Smooth muscle cell of the brain vasculature (primary cell): ENCODE measurements around the gene CLEC2D.
A peak's percentile ranks its signal among the peaks of the same experiment; 100 is the strongest.
"Not testable (repeated sequence)": the region's sequence is repeated elsewhere in the genome, so short reads cannot be mapped to it uniquely, and the experiment has no call there.

ENCODE experiments used
- DNase-seq: peaks from one replicate; pipeline ENCODE4 v3.0.0-alpha.2; 2012; ENCODE audit warnings: low read depth, low spot score

Gene CLEC2D, protein sequence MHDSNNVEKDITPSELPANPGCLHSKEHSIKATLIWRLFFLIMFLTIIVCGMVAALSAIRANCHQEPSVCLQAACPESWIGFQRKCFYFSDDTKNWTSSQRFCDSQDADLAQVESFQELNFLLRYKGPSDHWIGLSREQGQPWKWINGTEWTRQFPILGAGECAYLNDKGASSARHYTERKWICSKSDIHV

DNA sequence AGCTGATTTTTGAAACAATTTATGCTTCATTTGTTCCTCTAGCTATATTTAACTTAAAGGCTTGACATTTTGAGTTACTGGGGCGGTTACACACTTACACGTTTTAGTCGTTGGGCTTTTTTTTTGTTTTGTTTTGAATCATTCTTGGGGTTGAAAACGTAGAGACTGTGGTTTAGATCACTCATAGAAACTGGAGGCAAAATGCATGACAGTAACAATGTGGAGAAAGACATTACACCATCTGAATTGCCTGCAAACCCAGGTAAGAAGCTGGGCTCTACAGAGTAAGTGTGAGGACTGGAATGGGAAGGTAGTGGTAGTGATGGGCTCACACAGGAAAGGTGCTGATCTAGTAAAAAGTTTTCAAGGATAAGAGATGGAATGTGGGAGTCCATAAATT lies at the start of gene CLEC2D:
Gene CLEC2D, plus strand, starts transcription at position 180 of the 400 bp plus-strand sequence. Its CDS starts 22 bp downstream, at position 202.
- no peak for DNase-seq

DNA sequence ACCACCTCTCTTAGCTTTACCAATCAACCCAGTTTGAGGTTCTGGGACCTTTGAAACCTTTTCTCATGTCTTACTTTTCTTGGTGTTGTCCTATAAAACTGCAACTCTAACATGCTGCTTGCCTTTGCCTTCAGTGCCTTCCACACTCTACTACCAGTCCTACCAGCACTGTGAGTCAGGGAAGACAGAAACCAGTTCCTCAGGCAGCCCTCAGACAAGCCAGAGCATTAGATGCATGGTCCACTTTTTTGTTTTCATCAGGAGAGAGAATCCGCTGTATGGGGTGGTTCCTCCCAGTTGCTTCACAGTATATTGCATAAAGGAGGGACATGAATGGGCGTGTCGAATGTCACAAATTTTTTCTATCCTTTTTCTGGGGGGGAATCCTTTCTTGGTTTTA lies 44.5 kb upstream of the CLEC2D start:
- DNase-seq = no peak

DNA sequence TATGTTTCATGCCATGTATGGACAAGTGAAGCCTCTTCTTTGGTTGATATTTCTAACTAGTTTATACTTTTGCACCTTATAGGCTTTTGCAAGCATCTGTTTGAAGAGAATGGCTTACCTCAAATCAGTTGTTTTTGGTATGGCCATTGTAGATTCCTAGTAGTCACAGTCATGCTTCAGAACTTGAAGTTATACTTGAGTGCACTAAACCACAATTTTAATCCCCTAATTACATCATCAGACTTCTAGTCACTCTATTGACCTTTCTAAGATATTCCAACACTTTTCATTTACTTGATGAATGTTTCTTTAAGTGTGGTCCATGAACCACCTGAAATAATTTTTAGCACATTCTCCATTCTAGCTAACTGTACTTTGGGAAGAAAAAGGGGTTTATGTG lies 43.2 kb upstream of the CLEC2D start:
- no peak for DNase-seq

DNA sequence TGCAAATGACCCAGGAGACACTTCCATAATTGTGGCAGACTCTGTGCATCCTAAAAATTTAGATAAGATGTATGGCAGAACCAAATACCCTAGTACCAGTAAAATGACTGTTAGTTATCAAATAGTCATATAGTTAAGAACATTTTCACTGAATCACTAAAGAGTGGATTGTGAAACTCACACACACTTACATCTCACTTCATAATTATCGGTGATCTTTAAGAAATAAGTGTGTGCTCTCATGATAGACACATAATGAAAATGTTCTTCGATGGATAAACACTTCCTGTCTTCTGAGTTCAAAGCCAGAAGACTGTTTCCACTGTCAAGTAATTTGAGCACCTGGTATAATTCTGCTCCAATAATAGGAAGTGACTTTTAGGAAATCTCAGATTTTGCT lies 42.7 kb upstream of the CLEC2D start:
- DNase-seq = no peak

DNA sequence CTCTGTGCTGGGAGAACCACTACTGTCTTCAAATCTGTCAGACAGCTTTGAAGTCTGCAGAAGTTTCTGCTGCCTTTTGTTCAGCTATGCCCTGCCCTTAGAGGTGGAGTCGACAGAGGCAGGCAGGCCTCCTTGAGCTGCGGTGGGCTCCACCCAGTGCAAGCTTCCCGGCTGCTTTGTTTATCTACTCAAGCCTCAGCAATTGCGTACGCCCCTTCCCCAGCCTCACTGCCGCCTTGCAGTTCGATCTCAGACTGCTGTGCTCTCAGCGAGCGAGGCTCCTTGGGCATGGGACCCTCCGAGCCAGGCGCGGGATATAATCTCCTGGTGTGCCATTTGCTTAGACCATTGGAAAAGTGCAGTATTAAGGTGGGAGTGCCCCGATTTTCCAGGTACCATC lies 36.7 kb upstream of the CLEC2D start:
- no peak for DNase-seq

DNA sequence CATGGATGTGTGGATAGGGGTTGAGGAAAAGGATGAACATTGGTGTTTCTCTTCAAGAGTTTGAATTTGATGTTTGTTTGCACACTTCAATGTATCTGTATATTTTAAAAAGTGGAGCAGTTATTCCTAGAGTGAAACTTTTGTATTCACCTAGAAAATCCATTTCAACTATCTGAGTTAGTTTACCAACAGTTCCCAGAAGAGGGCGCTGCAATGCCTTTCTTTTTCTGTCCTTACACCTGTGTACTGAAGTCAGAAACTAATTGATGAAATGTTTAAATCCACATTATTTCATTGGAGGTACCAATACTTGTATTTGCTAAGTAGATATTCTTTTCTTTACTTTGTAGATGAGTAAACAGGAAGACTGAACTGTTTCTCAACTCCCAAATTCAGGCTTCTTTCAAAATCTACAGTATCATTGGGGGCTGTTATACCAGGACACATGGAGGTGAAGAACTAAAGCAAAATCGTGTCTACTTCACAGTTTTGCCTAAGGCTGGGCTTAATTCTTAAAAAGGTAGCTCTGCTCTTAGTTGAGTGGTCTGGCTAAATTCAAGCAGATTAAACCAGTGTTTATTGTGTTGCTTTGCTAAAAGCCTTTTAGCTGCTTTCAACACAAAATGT lies 35.2 kb upstream of the CLEC2D start:
- no peak for DNase-seq

DNA sequence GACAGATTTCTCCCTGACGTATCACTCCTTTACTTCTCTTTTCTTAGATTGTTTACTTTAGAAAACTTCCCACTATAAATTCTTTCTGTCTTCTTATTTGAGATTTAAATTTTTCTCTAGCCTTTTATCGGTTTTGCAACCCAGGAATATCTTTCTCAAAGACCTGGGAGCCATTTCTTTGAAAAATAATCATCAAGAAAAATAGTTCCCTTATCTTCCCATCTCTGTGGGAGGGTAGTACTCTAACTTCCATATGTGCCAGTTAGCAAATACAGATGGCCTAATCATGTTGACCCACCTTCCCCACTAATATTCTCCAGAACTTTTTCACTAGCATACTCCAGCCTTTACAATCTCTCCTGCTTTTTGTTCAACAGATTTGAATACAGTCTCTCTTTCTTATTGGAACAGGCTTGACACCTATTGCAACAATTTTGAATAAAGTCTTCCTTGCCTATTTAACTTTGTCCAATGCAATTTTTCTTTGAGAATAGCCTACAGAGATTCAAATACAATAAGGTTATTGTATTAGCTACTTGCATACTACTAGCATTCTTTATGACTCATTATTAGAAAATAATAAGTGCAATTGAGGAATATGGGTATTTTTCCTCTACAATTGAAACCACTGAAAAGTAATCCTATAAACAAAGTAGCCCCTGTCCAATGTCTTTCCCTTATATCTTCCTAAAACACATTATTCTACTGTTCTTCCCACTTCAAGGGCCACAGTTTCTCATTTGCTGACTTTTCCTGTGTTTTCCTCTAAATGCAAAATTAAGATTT lies 34.4 kb upstream of the CLEC2D start:
- no peak for DNase-seq

DNA sequence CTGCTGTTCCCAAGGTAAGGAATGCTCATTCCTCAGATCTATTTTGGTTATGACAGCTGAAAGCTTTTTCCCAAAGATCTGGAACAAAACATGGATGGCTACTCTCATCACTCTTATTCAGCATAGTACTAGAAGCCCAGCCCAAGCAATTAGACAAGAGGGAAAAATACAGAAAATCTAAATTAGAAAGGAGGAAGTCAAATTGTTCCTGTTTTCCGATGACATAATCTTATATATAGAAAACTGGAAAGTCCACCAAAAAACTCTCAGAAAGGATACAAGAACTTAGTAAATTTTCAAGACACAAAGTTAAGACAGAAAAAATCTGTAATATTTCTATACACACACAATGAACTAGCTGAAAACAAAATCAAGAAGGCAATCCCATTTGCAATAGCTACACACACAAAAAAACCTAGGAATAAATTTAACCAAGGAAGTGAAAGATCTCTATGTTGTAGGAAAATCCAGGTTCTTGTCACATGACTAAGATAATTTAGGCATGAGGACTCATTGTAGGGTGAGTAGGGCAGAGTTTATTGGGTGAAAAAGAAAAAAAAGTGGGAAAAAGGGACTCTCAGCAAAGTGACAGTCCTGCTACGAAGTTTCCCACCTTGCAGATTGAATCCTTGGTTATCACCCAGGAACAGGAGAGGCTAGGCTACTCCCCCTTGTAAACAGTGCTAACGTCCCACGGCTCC lies 33.2 kb upstream of the CLEC2D start:
- no peak for DNase-seq

DNA sequence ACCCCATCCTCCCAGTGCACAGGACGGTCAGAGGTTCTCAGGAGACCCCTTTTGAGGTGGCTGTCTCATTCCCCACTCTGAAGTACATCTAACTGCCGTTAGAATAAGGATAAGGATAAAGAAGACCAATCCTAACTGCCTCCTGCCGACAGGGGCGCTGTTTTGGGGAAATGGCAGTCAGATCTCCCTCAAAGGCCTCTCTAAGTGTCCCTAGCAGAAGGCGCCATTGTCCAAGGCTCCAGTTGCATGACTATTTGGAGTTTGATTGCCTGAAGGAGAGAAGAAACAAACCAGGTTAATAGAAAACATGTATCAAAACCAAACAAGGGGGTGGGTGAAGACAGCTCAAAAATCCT lies 32.7 kb upstream of the CLEC2D start:
- no peak for DNase-seq

DNA sequence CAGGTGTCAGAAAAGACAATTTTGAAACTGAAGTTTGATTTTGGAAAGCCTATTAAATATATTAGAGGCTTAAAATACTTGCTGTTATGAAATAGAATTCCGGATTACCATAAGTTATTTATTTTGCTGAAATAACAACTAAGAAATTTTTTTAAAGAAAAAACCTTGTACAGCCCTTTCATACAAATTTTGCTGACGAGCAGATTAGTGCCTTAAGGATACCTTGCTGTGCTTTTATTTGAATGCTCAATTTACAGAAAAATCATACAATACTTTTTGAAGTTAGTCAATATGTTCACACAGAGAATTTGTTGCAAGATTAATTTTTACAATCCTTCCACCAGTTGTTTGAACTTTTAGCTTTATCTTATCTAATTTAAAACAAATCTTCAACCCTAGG lies 29.5 kb upstream of the CLEC2D start:
- DNase-seq = no peak

DNA sequence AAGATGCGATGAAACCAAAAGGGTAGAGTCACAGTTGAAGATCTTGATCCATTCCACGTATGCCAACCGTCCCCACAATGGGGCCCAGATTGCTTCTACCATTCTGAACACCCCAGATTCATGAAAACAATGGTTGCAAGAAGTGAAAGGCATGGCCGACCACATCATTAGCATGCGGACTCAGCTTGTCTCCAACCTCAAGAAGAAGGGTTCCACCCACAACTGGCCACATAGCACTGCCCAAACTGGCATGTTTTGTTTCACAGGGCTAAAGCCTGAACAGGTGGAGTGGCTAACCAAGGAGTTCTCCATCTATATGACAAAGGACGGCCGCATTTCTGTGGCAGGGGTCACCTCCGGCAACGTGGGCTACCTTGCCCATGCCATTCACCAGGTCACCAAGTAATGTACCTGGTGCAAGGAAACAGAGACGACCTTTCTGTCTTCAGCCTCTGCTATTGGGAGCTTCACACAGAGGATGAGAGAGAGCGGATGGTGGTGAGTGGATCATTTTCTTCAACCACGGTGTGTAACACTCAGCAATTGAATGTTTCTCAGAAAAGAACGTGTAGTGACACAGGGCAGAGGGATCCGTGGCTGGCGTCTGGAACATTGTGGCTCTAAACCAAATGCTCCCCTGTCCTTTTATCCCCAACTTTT lies 26.8 kb upstream of the CLEC2D start:
- no peak for DNase-seq

DNA sequence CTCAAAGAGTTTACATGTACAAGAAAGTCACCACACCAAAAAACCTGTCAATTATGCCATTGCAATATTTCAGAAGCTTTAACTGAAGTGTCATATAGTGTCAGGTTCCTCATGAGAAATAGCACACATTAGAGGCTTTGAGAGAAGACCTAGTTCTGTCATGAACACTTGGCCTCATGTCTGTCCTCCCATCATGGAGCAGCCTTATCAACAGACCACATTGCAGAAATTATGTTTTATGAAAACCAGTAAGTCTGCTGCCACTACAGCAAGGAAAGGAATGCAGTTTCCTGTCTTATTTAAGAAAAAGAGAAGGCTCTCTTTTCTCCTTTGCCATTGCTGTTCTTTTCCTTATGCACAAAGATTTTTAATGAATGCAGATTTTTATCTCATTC lies 26.2 kb upstream of the CLEC2D start:
- no peak for DNase-seq

DNA sequence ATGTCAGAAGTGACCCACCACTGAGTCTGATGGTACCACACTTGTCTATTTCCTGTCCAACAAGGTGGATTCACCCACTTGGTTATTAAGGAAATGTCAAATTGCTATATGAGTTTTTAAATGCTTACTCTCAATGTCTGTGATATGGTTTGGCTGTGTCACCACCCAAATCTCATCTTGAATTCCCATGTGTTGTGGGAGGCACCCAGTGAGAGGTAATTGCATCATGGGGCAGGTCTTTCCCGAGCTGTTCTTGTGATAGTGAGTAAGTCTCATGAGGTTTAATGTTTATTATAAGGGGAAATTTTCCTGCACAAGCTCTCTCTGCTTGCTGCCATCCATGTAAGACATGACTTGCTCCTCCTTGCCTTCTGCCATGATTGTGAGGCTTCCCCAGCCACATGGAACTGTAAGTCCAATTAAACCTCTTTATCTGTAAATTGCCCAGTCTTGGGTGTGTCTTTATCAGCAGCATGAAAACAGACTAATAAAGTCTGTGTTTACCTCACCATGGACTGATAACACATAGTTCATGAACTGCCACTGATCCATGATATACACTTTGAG lies 24.4 kb upstream of the CLEC2D start:
- DNase-seq = not testable (repeated sequence)

DNA sequence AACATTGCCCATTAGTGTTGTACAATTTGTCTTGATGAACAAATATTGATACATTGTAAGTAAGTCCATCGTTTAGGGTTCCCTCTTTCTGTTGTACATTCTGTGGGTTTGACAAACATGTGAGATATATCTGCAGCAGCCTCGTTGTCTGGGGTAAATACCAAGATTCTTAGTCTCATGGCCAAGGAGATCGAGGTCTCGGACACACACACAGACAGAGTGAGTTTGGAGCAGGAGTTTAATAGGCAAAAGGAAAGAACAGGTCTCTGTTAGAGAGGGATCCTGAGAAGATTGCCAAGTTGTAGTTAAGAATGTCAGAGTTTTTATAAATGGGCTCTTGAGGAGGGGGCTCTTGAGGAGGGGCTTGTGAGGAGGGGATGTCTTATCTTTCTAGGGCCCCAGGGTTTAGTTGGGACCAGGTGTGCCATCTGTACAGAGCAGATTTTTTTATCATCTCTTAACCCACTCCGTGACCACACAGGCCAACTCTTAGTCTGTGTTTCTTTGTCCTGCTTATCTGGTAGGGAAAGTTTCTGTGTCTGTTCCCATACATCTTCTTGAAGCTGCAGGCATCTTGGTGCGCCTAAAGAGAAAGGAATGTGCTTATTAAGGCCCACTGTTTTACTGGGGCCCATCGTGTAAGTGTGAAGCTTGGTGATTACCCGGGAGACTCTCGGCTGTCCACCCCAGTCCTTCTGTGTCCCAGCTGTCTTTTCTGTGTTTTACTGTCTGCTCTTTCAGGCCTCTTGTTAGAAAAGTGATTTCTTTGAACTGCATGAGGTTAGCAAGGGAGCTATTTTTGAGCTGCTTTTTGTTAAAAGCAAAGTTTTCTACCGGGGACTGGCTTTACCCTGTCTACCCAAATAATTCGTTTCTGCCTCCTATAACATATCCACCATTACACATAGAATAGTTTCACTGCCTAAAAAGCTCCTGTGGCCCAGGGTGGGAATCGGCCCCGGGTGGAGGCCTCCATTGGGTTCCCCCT lies 22.4 kb upstream of the CLEC2D start:
- DNase-seq = no peak

DNA sequence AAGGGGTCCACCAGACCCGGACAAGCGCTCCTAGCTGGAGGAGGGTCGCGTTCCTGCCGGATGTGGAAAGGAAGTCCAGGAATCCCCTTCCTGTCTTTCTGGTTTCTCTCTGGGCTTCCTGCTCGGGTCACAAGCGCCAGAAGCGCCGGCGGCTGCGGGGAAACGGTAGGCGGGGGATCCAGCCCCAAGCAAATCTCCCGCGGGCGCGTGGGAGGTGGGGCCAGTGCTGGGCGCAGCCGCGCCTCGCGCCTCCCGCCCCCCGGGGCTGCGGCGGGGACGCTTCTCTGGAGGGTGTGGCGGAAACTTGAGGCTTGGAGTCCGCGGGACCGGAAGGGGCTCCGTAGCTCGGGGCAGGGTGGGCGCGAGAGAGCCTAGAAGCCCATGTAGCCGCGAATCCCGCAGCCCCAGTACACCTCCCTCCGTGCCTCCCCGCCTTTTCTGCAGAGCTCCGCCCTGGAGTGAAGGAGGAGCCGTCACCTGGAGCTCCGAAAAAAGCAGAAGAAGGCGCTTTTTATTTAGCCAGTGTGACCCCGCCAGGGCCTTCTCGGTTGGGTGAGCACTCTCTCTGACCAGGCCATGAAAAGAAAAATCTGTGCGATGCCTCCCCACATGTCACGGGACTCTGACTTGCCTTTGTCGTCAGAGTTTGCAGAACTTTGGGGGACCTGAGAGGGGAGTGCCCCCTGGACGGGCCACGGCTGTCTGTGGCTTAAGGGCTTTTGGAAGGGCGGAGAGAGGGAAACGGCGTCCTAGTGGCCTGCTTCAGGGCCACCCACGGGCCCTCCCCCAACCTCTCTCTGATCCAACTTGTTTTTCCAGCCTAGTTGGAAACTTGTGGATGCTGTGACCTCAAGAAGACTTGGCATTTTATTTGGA lies 21.4 kb upstream of the CLEC2D start:
- DNase-seq = peak; percentile 52

DNA sequence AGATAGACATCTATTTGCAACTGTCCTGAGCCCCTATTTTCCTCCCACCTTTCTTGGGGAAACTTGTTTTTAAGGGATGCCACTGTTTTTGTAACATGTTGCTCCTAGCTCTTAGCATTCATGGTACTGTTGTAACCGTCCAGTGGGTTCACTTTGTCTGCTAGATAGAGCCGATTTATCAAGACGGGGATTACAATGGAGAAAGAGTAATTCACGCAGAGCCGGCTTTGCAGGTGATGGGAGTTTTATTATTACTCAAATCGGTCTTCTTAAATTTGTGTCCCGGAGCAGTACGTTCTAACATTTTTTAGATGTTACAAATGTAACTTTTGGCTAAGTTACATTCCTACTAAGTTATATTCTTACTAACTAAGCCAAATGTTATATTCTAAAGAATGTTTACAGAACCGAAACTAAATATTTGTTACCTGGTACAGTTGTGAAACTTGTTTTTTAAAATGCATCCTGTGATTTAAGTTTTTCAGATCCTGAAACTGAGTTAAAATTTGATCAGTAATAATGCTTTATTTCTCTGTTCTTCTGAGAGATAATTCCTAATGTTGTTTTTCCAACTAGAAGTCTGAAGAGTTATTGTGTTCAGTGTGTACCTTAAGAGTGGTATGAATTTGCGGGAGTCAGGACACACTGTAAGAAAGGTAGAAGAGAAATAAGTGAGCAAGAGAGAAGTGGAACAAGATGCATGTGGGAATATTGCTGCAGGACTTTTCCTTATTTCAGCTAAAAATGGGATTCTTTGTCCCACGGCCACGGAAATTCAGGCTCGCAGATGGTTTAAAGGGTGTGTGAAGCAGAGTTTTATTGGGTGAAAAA lies 20.6 kb upstream of the CLEC2D start:
- no peak for DNase-seq

DNA sequence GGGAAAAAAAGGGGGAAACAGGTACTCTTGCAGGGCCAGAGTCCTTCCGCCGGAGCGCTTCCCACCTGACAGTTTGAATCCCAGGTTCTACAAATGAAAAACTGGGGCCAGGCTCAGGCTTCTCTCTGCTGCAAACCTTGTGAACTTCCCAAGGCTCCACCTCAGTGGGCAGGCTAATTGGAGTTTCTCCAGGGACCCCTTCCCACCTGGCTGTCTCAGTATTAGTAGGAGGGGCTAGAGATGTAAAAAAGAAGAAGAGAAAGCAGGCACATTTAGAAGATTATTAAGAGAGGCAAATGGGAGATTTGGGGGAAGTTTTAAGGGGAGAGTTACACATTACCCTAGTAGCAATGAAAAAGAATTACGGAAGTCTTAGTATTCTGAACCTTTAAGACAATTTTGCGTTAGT lies 20.0 kb upstream of the CLEC2D start:
- no peak for DNase-seq

DNA sequence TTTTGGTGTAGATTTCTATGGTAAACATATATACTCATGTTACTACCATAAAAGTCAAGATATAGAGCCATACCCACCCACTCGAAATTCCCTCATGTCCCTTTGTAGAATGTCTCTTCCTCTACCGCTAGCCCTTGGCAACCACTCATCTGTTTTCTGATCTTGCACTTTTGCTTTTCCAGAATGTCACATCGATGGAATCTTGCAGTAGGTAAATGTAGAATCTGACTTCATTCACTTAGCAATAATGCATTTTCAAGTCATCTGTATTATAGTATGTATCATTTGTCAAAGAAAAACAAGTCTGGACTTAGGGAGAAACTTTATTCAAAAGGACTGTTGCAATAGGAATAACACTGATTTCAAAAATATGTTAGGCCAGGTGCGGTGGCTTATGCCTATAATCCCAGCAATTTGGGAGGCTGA lies 19.3 kb upstream of the CLEC2D start:
- DNase-seq = no peak
